DMS153 (cell line): ENCODE data around the gene SERBP1.
A peak's percentile ranks its signal among the peaks of the same experiment; 100 is the strongest.
"Not testable (repeated sequence)": the region's sequence is repeated elsewhere in the genome, so short reads cannot be mapped to it uniquely, and the experiment has no call there.

Source experiments
- DNase-seq: peaks from one replicate; lab custom pipeline; 2025; lab: John Stamatoyannopoulos, UW

The SERBP1 gene

DNA sequence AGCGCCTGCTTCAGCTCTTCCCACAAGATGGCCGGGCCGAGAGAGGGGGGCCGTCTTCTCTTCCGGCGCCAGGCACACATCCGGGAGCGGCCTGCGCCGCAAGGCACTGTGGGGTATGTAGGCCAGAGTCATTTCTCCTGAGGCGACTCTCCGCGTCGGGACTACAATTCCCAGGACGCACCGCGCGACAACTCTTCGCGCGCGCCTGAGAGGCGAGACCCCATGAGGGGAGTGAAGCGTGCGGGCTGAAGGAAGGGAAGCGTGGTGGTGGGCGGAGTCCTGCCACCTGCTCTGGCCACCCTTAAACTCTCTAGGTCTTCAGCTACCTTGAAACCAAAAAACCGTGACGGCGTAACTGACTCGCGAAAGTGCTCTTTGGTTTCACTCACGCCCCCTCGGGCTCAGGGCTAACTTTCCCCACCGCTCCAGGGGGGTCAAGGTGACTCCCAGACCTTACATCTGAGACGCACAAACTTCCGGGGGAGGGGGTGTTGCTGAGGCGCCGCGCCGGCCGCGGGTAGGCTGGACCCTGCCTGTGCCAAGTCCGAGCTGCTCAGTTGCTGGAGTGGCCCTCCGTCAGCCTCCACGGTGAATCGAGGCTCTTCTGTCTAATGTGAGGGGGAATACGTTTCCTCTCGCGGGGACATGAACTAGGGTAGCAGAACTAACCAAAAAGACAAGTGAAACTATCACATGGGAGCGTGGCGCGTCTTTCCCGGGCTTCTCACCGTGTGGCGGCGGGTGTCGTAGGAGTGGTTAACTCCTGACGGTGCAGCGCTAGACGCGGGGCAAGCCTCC is at the start of gene SERBP1:
TSS of gene SERBP1 (minus strand) at position 45 of the 798 bp plus-strand sequence. CDS start 102 bp downstream, outside the sequence.
- peak; percentile 97 for DNase-seq

DNA sequence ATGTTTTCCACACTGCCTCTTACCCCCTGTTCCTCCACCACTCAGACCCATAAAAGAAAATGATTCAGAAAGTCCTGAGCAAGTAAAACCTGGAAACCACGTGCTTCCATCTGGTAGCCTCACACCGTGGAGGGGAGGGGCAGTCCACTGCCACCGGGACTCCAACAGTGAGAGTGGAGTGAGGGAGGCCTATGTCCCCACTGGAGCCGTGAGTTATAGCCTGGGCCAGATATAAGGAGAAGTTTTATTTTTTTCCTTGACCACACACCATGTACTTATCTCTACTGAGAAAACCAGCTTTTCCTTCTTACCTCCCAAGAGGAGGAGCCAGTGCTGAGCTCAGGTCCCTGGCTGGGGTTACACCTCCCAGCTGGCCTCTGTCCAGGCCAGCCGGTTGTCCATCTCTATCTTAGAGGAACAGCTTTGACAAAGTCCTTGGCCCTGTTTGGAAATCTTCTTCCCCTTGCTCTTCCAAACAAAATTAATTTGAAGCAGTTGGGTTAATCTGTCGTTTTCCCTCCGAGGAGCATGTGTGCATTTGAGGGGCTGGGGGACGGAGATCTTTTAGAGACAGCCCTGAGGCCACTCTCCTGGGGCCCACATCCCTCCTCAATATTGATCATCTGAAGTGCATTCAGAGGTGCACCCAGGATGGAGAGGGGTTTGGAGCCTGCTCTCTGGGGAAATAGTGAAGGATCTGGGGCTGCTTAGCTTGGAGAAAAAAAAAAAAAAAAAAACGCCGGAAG is 49.1 kb upstream of the SERBP1 start:
- no peak for DNase-seq

DNA sequence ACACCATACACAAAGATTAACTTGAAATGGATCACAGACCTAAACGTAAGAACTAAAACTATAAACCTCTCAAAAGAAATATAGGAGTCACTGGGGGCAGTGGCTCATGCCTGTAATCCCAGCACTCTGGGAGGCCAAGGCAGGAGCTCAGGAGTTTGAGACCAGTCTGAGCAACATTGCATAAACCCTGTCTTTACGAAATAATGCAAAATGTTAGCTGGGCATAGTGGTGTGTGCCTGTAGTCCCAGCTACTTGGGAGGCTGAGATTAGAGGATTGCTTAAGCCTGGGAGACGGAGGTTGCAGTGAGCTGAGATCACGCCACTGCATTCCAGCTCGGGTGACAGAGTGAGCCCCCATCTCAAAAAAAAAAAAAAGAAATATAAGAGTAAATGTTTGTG is 46.7 kb upstream of the SERBP1 start:
- DNase-seq = no peak

DNA sequence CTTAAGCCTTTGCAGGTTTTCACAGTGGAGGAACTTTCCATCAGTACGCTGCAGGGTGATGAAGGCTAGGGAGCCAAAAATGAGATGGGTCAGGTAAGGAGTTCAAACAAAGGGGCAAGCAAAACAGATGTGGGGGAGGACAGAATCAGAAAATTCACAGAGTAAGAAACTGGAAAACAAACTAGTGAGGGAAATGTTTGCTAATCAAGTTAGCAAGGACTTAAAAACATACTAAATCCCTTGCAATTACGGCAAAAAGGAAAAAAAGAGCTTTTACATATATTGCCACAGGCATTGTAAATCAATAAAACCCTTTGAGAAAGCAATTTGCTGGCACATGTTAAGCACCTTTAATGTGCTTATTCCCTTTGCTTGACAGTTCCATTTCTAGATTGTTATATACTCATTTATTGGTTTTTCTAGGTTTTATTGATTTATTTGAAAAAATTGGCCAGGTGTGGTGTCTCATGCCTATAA is 45.8 kb upstream of the SERBP1 start:
- DNase-seq = no peak

DNA sequence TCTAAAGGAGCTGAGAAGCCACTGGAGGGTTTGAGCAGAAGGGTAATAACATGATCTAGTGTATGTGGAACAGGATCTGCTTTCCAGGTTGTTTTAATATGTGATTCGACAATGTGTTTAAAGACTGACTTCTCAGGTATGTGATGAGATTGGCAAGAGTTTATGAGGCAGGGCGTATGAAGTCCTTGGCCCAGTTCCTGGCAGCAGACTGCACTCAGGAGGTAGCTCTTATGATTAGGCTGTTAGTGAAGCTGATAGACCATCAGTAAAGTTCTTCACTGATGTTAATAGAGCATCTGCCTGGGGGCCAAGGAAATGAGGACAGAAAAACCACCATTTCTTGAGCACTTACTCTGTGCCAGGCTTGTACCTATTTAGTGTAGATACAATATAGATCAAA is 41.9 kb upstream of the SERBP1 start:
- no peak for DNase-seq

DNA sequence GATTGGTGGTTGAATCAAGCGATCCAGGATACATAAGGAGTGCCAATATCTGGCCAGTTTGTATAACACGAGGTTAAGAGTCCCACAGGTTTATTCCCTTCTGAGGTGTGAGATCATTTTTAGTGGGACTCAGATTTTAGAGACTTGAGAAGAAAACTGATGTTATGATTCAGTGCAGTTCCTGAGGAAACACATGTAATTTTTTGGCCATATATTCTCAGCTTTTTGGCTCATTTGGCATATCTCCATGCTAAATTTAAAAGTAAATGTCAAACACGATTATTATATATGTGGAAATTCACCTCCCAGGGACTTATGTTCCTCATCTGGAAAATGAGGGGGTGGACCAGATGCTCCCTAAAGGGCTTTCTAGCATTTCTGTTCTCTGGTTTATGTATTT is 39.2 kb upstream of the SERBP1 start:
- no peak for DNase-seq

DNA sequence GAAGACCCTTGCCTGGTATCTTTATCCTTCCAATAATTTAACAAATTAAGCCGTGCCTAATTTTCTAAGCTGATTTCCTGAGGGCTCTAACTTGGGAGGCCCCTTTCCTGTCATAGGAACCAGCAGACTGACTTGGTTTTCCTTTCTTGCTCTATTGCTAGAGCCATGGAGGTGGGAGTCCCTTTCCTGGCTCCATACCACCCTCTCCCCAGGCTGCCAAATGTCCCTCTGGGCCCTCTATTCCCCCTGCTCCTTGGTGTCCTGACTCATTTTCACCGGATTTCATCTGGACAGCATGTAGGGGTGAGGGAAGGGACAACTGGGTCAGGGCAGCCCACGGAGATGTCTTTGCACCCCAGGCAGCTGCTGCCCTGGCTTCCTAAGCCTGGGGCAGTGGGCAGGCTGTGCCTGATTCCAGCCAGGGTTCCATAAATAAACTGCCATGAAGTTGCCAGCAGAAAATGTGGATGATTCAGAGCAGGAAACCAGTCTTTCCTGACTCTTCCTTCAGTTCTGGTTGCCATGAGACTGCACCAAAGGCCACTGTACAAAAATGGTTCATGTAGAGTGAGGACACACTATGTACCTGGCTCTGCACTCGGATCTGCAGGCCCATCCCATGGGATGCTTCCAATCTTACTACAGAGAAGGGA is 38.0 kb upstream of the SERBP1 start:
- DNase-seq = no peak

DNA sequence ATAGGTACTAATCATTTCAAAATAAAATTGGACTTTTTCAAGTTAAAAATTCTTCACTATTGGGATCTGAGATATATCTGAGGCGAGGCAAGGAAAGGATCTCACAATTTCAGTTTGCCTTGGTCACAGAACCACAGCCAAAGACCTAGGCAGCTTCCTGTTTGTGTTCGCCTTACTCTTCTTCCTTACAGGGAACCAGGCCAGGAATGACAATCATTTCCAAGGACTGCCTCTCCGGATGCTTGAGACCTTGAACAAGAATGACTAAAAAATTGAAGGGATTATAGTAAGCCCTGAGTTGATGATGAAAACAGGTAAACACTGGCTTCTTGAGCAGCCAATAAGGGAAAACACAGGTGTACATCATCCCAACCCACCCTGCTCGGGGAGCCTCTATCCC is 35.2 kb upstream of the SERBP1 start:
- no peak for DNase-seq

DNA sequence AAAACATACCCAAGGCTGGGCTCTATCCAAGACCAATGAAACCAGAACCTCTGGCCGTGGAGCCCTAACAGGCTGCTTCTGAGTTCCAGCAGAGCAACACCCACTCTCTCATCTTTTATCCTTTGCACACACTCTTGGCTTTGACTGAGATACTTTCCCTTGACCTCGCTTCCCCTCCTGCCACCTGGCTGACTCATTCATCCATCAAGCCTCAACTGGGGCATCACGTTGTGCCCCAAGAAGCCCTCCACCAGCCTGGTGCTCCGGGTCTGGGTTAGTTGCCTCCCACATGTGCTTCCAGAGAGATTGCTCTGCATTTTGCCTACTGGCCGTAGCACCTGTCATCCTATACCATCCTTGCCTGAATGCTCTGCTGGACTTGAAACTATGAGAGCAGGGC is 34.5 kb upstream of the SERBP1 start:
- no peak for DNase-seq

DNA sequence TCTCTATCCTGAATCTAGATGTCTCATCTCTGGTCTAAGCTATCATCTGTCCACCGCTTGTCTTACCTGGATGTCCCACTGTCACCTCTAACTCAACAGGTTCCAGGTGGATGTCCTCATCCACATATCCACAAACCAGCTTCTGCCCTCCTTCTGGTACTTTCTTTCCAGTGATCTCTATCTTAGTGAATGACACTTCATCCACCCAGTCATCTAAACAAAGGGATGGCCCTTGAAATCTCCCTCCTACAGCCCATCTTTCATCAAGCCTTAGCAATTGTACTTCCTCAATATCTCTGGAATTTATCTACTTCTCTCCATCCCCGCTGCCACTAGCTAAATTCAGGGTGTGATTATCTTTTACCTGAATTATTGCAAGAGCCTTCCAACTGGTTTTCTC is 33.9 kb upstream of the SERBP1 start:
- no peak for DNase-seq

DNA sequence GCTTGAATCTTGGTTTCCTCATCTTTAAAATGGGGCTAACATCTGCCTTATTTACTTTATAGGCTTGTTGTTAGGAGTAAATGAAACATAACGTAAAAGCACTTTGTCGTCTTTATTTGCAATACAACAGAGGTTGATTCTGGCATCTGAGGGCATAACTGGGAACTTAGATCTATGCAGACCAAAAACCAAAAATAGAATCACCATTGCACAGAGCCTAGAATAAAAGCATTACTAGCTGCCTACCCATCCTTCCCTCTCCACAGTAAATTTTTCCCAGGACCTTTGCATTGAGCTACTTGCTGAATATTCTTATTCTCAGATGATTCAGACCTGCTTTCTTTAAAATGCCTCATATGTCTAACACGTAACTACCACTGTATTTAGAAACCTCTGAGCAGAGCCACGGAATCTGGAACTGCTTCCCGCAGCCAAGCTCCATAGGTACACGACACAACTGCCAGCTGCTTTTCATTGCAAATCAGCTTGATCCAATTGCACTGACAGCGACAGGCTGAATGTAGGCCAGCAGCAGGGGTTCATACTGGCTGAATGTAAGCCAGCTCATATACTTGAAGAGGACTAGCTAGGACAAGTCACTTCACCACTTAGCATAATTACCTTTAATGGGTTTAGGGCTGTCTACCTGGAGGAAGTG is 33.2 kb upstream of the SERBP1 start:
- DNase-seq = peak; percentile 83

DNA sequence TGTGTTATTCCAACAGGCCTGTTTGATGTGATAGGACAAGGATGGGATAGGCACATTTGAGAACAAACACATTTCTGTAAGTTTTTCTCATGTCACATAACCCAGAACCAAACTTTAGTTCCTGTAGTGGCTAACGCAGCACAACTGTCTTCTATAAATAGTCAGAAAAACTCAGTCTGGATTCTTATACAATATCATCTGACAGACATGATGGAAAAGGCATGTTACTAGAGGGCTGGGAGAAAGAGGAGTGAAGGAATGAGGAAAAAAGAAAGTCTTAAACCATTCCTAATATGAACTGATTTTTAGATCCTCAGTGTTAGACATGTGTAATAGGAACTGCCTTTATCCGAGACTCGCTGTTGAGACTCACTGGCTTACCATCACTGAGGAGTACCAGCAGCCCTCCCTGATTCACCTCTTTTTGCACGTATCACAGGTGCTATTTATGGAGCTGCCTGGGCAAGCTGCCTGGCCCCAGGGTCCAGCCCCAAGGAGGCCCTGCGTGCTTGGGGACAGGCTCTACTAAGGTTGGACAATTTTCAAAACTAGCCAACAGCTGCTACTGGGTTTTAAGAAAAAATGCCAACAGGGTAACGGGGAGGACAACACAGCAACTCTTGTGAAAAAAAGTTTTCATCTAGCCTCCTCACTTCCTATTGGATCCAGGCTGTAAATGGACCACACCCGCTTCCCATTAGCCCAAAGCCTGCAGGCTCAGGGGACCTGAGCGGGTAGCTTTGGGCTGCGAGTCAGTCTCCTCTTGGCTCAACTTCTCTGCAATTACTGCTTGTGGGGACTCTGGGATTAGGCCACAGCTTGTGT is 30.7 kb upstream of the SERBP1 start:
- no peak for DNase-seq

DNA sequence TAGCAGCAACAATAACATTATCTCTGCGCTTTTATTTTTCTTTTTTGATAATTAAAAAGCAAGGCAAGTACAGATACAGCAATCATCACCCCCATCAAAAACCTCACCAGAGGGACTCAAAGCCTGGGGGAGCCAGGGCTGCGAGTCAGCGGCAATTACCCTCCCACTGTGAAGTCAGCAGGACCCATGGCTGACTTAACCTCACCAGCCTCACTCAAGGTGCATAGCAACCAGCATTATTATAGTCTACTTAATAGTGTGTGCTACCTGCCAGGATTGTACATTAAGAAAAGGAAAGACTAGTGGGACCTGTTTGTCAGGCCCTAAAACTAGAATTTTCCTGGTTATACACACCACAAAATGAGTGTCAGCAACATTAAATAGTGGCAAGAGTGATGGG is 28.9 kb upstream of the SERBP1 start:
- DNase-seq = no peak

DNA sequence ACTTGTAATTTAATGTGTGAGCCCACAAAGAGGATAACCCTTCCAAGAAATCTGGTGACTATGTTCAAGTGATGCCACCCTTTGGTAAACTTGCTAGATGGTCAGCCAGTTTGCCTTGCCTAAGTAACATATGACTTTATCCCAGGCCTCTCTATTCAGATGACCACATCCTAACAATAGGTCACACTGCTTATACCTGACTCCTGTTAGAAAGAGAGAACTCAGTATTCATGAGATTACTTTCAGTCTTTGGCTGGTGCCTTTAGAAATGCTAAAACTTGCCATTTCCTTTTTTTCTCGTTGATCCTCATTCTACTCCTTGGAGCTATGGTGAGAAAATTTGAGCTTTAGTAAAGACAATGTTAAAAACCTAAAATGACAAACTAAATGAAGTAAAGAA is 28.5 kb upstream of the SERBP1 start:
- DNase-seq = no peak

DNA sequence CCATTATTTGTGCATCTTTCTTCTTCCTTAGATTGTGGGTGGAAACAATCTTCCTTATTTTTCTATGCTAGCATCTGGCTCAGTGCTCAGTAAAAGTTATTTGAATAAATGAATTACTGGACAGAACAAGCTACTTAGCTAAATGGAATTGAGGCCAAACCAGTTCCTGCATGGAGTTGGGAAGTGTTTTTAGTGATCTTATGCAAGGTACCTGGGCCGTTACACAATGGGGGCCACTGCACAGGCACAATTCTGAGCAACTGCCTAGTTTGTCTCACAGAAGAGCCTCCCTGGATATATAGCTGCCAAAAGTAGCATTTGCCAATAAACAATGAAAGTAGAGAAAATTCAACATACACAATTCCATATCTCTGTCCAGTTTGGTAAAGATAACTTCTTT is 27.0 kb upstream of the SERBP1 start:
- no peak for DNase-seq

DNA sequence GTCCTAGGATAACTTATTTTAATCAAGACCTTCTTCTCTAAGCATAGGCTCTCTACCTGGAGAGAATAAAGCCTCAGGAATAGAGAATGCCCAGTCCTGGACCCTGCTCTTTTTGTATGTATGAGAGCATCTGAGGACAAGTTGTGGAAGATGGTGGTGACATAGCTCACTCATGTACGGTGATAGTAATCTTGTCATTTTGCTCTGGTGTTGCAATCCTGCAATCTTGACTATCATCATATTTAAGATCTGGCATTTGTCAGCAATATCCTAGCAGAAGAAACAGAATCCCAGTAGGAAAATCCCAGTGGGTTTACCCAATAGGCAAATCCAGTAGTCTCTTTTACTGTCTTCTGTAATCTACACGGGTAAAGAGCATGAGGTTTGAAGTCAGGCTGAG is 21.6 kb upstream of the SERBP1 start:
- DNase-seq = no peak

DNA sequence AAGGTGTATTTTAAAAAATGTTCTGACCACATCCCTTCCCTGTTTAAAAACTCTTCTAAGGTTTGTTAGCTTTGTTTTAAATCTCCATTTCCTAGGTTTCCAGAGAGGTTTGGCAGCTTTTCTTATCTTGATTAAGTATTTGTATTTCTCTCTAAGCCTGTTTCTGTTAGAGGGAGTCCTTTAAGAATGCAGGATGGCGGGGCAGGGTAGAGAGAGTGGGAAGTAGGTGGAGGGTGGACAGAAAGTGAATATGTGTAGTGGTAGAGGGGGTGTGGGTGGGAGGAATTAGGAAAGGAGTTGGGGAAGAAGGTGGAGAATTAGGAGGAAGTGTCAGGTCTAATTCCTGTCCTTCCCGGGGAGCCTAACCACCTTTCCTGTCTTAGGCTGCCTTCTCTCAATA is 21.2 kb upstream of the SERBP1 start:
- no peak for DNase-seq

DNA sequence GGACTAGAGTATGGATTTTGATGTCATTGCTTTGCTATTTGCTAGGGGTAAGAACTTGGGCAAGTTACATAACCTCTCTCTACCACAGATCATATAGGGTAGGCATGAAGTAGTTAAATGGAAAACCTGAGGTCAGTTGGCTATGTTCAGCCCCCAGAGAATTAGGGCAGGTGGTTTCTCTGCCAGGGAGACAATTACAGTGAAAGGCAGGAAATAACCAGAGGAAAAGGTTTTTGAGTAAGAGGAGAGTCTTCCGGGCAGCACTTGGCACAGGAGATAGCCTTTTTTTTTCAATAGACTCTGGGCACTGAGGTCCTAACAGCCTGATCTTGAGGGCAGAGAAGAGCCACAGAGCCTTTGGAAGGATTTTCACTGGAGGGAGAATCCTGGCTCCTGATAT is 16.7 kb upstream of the SERBP1 start:
- DNase-seq = no peak

DNA sequence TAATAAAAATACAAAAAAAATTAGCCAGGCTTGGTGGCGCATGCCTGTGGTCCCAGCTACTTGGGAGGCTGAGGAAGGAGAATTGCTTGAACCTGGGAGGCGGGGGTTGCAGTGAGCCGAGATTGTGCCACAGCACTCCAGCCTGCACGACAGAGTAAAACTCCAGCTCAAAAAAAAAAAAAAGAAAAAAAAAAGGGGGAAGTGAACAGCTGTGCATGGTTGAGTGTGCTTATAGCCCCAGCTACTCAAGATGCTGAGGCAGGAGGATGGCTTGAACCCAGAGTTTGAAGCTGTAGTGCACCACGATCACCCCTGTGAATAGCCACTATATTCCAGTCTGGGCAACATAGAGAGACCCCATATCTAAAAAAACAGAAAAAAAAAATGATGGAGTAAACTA is 15.8 kb upstream of the SERBP1 start:
- DNase-seq = not testable (repeated sequence)

DNA sequence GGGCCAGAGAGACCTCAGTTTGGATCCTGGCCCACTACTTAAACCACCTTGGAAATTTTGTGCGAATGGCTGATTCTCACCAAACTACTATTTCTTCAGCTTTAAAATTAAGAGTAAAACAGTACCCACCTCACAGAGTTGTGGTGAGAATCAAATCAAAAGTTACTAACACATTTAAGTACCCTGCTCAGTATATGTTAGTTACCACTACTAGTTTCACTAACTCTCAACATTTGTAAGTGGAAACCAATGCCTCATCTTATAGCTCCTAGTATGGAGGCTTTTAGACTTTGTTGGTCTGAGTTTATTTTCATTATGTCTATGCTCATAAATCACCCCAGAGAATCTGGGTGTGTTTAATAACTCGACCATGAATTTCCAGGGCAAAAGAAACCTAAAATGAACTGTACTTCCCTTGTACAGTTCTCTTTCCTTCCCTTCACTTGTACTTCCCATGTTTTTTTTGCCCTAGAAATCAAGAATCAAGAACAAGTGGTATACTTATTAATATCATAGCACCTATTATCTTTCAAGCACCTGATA is 11.6 kb upstream of the SERBP1 start:
- no peak for DNase-seq

DNA sequence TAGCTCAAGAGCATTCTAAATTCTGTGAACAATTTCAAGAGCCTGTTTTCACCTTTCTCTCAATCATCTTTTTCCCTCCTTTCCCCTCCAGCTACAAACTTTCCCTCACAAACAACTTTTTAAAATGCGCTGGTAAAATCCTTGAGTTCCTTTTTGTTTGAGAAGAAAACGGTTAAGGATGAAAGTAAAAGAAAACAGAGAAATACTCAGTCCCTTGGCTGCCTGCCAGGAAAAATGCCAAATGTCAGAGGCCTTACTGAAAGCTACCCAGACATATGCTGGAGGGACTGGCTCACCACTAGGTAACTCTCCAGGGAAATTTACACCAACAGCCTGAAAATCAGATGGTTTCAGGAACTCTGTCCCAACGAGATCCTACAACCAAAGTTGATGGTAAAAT is 11.0 kb upstream of the SERBP1 start:
- DNase-seq = peak; percentile 17
